Body of pancreas (tissue), 4 donors: Measurements from ENCODE around the gene ZC3H12D. TPM values are rescaled to one million over a fixed set of nuclear protein-coding genes. Genes with fewer than 3 reads are reported as not detected.
A peak's percentile ranks its signal among the peaks of the same experiment; 100 is the strongest.

ENCODE experiments used
- ATAC-seq: fragments of 150-250 bp; one replicate; pipeline ENCODE4 v1.9.1; 2016
- DNase-seq, 4 donors: peaks; one replicate each; pipeline ENCODE4 v3.0.0-alpha.2; 2019
- H3K27ac ChIP-seq, 4 donors: fragments of 200-600 bp; sonication (generic); 1 replicate in 3 of 4; 2 replicates in 1 of 4; pipeline versions ENCODE4 v1.5.1 to v1.6.1; 2016 to 2019; ENCODE audit warnings: mild to moderate bottlenecking in 1 of 4, mixed read lengths in 1 of 4, moderate library complexity in 1 of 4
- H3K27me3 ChIP-seq, 2 donors: fragments of 200-600 bp; sonication (generic); one replicate each; pipeline ENCODE4 v1.6.0; 2016; ENCODE audit warnings: mild to moderate bottlenecking in 1 of 2
- H3K36me3 ChIP-seq, 2 donors: fragments of 200-600 bp; sonication (generic); replicated peaks in 1 of 2; 2 replicates each; pipeline ENCODE4 v1.5.1; 2016; ENCODE audit warnings: low read depth in 2 of 2; ENCODE audit not compliant: insufficient read depth in 1 of 2
- H3K4me1 ChIP-seq: fragments of 200-600 bp; sonication (generic); one replicate; pipeline ENCODE4 v1.6.0; 2016
- H3K4me3 ChIP-seq, 2 donors: fragments of 200-600 bp; sonication (generic); 1 replicate in 1 of 2; 2 replicates in 1 of 2; pipeline ENCODE4 v1.5.1; 2016 to 2019
- H3K9me3 ChIP-seq, 3 donors: fragments of 200-600 bp; sonication (generic); 1 replicate in 2 of 3; 2 replicates in 1 of 3; pipeline ENCODE4 v1.5.1; 2016
- CTCF ChIP-seq, 7 experiments: fragments of 450-650 bp in 4 of 7; fragments of 200-600 bp in 3 of 7; sonication (generic) in 3 of 7; IDR thresholded peaks; one replicate each; pipeline ENCODE4 v1.5.1; 2016 to 2019; ENCODE audit warnings: antibody characterized with exemption in 7 of 7
- POLR2A ChIP-seq, 3 donors: fragments of 450-650 bp; IDR thresholded peaks; one replicate each; pipeline ENCODE4 v1.6.1; 2016; ENCODE audit warnings: antibody characterized with exemption in 3 of 3, mild to moderate bottlenecking in 2 of 3
- WGBS, 2 donors: methylation state at CpG; one replicate each; pipeline ENCODE4 v1.1.5; 2017; 5-methylcytosine and 5-hydroxymethylcytosine counted together
- intact Hi-C: fragments of 100-400 bp; cut with DNase I; formaldehyde crosslinking; loops from one replicate; pipeline ENCODE4 v1.15.1; 2023
- total RNA-seq, 2 donors: library from RNA; depleted of rRNA; stranded (reverse); fragments of >200 nt; gene quantifications; one replicate each; pipeline ENCODE4 v1.1.0, GENCODE V29; 2016

The ZC3H12D gene
- total RNA-seq = 1 to 10 TPM in 1 of 2 donors, under 1 TPM in 1; 0.52 to 2.6 TPM

GRCh38 chr6:149484733-149485700 is at the start of gene ZC3H12D:
Gene ZC3H12D, minus strand, starts transcription at chr6:149485014. Its CDS starts 10,471 bp downstream, at chr6:149474543.
- Histone ChIP-seq H3K27ac (peak within 1 kb of the TSS in 1 of 4 donors; percentile 78), H3K27me3 (no peaks in the 10 kb centered on the region), H3K9me3 (no peaks in the 10 kb centered on the region), H3K4me3 (no peak within 1 kb of the TSS), H3K36me3 (no peaks in the 10 kb centered on the region), H3K4me1 (no peaks in the 10 kb centered on the region)
- intact Hi-C loops = no loop called here
- WGBS, 2 donors = 65 to 78% methylated on average over 18 to 22 of the region's 22 CpGs
- TF ChIP-seq POLR2A (IDR thresholded peaks at IDR 0.05) (no peak), CTCF (IDR thresholded peaks at IDR 0.05) (peak in 2 of 7 experiments; percentile 5 to 10)
- DNase-seq (peak in 2 of 4 donors; percentile 20 to 46), ATAC-seq (peak; percentile 38)

GRCh38 chr6:149529650-149530049 is 44.8 kb upstream of the ZC3H12D start:
- no peaks in the 10 kb centered on the region for H3K27me3 ChIP-seq

GRCh38 chr6:149515494-149515893 is 30.7 kb upstream of the ZC3H12D start:
- H3K9me3 ChIP-seq = no peaks in the 10 kb centered on the region
- peaks cover 0 to 10% of the 10 kb centered on the region in 2 donors for H3K36me3 ChIP-seq
- H3K4me3 ChIP-seq = no peak overlapping the region
- 80 to 100% methylated on average over 1 of the region's 1 CpG for WGBS, 2 donors
- intact Hi-C loops = no loop called here
- no peaks in the 10 kb centered on the region for H3K4me1 ChIP-seq
- no peak for TF ChIP-seq POLR2A (IDR thresholded peaks at IDR 0.05)
- no peak for TF ChIP-seq CTCF (IDR thresholded peaks at IDR 0.05)
- H3K27me3 ChIP-seq = no peaks in the 10 kb centered on the region
- ATAC-seq = no peak
- H3K27ac ChIP-seq = no peak overlapping the region
- no peak for DNase-seq

More at GRCh38 chr6:149529650-149530049, 44.8 kb upstream of the ZC3H12D start:
- no peak for ATAC-seq
- 96 to 98% methylated on average over 5 of the region's 5 CpGs for WGBS, 2 donors
- Histone ChIP-seq H3K27ac (no peak overlapping the region), H3K4me1 (no peaks in the 10 kb centered on the region), H3K36me3 (peaks cover 13 to 32% of the 10 kb centered on the region in 2 donors), H3K4me3 (no peak overlapping the region), H3K9me3 (no peaks in the 10 kb centered on the region)
- no peak for DNase-seq
- TF ChIP-seq CTCF (IDR thresholded peaks at IDR 0.05) = no peak
- no peak for TF ChIP-seq POLR2A (IDR thresholded peaks at IDR 0.05)
- intact Hi-C loops = no loop called here

GRCh38 chr6:149513915-149514314 is 29.1 kb upstream of the ZC3H12D start:
- DNase-seq (peak in 1 of 4 donors; percentile 8), ATAC-seq (no peak)
- Histone ChIP-seq H3K27me3 (no peaks in the 10 kb centered on the region), H3K36me3 (peaks cover 0 to 5% of the 10 kb centered on the region in 2 donors), H3K27ac (no peak overlapping the region), H3K9me3 (no peaks in the 10 kb centered on the region), H3K4me1 (no peaks in the 10 kb centered on the region), H3K4me3 (no peak overlapping the region)
- TF ChIP-seq CTCF (IDR thresholded peaks at IDR 0.05) (no peak), POLR2A (IDR thresholded peaks at IDR 0.05) (no peak)
- WGBS, 2 donors = 80 to 93% methylated on average over 5 of the region's 5 CpGs
- intact Hi-C loops = no loop called here
